Inferior parietal cortex (tissue), 1 donor: ENCODE measurements around the gene DNAH10.

Source experiments
- DNase-seq: peaks from one replicate; pipeline ENCODE4 v3.0.0-alpha.2; 2016; ENCODE audit errors: extremely low spot score

DNAH10 gene

GRCh38 chr12:123882161-123882705 lies 120.1 kb downstream of the DNAH10 start:
- no peak for DNase-seq

- DNase-seq = no peak
These were observed 124.2 kb downstream of the DNAH10 start for GRCh38 chr12:123886258-123886657.

DNA sequence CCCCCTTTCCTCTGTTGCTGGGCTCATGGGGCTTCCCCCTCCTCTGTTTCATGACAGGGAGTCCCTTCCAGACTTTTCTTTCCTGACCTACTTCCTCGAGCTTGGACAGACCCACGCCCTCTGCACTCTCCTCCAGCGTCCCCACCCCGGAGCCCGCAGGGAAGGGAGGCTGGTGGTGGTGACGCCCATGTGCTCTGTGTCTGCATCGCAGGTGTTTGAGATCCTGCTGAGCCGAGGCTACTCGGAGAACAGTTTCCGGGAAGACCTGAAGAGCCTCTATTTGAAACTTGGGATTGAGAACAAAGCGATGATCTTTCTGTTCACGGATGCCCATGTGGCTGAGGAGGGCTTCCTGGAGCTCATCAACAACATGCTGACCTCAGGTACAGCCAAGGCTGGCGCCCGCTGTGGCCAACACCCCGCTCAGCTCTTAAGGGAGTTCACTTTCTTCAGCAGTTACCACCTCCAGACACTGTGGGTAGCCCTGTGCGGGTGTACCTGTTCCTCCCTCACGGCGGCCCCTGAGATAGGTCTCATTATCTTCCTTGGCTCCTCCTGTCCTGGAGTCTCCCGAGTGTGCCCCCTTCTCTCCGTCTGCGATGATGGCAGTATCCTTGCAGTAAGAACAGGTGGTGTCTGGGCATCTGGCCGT lies 125.0 kb downstream of the DNAH10 start:
- DNase-seq = no peak

DNA sequence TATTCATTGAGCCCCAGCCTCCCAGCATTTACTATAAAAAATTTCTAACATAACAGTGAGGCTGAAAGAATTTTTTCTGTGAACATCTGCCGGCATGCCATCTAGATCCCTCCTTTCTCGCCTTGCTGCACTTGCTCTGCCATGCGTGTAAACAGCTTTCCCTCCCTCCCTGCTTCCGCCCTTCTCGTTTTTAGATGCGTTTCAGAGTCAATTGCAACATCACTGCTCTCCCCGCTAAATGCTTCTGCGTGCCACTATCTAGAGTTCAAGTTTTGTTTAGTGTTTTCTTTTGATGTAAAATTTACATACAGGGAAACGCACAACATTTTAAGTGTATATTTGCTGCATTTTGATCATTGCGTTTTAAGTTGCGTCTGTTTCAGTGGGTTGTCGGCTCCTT lies 126.9 kb downstream of the DNAH10 start:
- no peak for DNase-seq

DNA sequence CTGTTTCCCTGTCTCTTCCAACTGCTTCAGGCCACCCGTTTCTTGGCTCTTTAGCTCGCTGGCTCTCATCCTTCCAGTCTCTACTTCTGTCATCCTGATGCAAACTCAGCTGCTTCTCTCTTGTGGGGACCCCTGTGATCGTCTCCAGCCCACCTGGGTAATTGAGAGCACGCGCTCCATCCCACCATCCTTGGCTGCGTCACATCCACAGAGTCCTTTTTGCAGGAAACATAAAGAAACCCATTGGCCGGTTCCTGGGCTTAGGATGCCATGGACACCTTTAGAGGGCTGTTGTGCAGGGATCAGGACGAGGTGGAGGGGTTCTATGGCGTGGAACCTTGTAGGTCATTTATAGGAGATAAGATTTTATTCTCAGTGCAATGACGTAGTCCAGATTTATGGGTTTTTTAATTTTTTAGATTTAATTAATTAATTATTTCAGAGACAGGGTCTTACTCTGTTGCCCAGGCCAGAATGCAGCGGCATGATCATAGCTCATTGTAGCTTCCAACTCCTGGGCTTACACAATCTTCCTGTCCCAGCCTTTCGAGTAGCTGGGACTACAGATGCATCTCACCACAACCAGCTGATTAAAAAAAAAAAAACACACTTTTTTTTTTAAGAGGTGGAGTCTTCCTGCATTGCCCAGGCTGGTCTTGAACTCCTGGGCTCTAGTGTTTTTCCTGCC lies 127.9 kb downstream of the DNAH10 start:
- no peak for DNase-seq

DNA sequence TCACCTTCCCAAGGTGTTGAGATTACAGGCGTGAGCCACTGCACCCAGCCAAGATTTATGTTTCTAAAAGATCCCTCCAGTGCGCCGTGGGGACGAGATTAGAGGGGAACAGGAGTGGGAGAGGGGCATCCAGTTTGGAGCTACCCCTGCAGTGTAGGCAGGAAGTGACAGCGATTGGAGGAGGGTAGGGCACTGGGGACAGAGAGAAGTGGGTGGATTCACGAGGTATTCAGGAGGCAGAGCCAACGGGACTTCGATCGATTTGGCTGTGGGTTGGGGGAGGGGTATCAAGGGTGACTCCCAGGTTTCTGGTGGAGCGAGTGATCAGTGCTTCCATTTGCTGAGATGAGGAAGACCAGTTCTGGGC lies 128.4 kb downstream of the DNAH10 start:
- DNase-seq = no peak

DNA sequence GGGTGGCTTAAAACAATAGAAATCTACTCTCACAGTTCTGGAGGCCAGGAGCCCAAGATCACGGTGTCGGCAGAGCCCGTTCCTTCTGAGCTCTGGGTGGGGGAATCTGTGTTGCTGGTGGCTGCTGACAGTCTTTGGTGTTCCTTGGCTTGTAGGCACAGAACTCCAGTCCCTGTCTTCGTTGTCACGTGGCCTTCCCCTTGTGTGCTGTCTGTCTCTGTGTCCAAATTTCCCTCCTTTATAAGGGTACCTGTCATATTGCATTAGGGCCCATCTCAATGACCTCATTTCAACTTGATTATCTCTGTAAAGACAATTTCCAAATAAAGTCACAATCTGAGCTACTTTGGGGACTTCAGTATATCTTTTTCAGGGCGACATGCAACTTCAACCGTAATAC lies 128.9 kb downstream of the DNAH10 start:
- no peak for DNase-seq

DNA sequence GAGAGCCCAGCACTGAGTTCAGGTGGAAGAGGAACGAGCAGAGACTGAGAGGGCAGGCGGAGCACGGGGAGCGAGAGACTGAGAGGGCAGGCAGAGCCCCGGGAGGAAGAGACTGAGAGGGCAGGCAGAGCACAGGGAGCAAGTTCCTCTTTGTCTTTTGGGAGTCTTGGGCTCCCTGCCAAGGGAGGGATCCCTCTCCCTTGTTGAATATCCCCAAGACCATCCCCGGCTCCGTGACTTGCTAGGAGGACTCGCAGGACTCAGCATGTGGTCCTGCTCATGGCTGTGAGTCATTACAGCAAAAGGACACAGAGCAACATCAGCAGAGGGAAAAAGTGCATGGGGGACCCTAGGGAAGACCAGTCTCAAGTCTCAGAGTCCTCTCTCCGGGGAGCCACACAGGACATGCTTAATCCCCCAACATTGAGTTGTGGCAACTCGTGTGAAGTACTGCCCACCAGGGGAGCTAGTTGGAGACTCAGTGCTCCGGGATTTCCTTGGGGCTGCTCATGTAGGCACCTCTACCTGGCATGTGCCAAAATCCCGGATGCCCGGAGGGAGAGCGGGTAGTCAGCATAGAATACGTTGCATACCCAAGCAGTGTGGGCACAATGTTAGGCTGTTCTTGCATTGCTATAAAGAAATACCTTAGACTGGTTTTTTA lies 129.5 kb downstream of the DNAH10 start:
- DNase-seq = no peak

GRCh38 chr12:123892180-123892559 lies 130.1 kb downstream of the DNAH10 start:
- no peak for DNase-seq

DNA sequence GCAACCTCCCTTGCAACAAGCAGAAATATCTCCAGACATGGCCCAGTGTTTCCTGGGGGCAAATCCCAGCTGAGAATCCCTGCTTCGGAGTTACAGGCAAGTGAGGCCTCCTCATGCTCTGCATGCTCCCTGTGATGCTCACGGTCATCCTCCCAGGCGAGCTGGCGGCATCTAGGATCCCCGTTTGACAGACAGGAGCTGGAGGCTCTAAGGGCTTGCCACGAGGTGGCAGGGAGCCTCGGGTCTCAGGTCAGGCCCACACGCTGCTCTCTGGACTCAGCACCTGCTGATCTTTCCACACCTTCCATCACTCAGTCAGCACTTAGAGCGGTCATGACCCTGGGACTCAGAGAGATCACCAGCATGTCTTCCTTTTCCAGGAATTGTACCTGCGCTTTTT lies 130.8 kb downstream of the DNAH10 start:
- DNase-seq = no peak

DNA sequence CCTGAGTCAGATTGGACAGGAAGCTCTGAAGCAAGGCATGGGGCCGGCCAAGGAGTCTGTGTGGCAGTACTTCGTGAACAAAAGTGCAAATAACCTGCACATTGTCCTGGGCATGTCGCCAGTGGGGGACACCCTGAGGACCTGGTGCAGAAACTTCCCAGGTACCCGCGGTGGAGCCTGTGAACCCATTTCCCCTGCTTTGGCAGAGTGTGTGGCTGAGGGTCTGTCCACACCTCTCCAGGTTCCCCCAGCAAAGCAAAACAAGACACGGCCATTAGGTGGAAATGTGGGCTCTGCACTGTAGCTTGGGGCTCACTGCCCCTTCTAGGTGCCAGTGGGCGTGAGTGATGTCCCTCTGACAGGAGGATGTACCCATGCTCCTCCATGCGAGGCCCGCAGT lies 131.2 kb downstream of the DNAH10 start:
- DNase-seq = no peak

DNA sequence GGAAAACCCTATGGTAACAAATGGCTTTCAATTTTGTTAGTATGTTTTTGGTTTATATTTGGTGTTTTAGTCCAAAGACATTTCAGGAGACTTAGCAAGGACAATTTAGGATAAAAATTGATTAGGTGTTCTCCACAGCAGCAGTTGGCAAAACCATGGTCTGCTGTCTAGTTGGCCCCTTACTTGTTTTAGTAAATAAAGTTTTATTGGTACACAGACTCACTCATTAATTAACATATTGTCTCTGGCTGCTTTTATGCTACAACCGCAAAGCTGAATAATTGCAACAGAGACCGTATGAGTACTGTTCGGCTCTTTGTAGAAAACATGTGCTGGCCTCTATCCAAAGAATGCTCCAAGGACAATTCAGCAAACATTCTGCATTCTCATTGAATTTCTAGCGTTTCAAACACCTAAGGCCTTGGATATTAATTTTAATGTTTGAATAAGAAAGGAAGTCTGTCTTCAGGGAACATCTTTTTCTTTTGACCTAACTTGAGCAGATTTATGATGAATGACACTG lies 132.8 kb downstream of the DNAH10 start:
- no peak for DNase-seq

DNA sequence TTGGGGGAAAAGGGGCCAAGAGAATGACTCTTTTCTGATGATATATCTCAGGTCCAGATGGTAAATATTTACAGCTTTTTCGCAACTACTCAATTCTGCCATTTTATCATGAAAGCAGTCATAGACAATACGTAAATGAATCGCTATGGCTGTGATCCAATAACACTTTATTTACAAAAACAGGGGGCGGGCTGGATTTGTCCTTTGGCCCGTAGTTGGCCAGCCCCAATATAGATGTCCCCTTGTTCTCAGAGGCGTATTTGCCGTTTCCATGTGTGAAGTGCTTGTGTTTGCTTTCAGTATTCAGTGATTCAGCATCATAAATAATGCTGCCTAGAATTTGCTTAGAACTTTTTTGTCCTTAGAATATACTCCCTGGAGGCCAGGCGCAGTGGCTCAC lies 133.3 kb downstream of the DNAH10 start:
- DNase-seq = no peak

- no peak for DNase-seq
These were observed 134.7 kb downstream of the DNAH10 start for GRCh38 chr12:123896767-123897166.

- DNase-seq = no peak
These were observed 135.1 kb downstream of the DNAH10 start for GRCh38 chr12:123897221-123897620.

DNA sequence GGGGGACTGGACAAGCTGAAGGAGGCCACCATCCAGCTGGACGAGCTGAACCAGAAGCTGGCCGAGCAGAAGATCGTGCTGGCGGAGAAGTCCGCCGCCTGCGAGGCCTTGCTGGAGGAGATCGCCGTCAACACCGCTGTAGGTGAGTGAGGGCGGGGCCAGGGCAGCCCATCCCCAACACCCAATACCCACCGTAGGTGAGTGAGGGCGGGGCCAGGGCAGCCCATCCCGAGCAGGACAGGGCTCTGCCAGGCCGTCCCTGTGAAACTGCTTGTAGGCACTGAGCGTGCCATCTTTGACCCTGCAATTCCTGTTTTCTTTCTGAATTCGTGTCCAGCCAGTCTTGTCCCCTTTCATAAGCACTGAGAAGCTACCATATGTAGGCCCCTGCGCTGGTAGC lies 136.6 kb downstream of the DNAH10 start:
- DNase-seq = no peak

DNA sequence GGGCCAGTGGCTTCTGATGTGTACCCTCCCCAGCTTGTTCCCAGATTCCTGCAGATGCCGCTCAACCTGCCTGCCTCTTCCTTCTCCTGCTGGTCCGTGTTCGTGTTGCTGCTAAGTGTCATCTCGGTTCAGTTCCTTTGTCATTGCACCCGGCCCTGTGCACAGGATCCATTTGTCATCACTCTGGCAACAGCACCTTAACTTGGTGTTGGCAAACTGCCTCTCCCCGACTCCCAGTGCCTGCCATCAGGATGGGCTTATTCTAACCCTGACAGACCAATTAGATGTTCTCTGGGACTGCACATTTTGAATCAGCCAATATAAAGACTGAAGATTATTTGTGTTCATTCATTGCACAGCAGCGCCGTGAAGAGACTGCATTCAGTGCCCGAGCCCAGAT lies 137.3 kb downstream of the DNAH10 start:
- no peak for DNase-seq

DNA sequence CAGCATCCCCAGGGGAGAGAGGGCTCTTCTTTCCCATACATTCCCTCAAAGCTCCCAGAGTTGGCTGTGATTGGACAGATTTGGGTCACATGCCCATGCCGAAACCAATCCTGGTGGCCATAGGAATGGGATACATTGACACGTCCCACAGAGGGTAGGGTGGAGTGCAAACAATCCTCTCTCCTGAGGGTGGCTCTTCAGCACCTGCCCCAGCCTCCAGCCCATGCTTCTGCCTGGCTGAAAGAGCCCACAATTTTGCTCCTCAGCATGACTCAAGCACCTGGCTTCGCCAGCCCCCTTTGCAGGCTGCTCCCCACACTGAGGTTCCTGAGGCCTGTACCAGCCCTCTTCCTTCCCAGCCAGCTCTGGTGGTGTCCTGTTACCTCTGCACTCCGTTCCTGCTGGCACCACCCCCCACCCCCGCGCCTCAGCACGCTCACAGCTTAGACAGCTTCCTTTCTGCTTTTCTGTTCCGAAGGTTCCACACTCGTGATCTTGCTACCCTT lies 138.8 kb downstream of the DNAH10 start:
- DNase-seq = no peak

DNA sequence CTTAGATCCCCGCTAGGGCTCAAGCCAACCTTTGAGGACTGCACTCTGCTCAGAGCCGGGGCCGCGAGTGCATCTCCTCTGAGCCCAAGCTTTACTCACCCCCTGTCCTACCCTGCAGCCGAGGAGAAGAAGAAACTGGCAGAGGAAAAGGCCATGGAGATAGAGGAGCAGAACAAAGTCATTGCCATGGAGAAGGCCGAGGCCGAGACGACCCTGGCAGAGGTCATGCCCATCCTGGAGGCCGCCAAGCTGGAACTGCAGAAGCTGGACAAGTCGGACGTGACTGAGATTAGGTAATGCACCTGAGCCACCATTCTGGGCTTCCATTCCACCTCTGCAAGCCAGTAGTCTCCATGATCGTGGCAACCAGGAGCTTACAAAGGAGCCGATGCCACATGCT lies 140.7 kb downstream of the DNAH10 start:
- no peak for DNase-seq

- no peak for DNase-seq
These were observed 141.4 kb downstream of the DNAH10 start for GRCh38 chr12:123903301-123904065.

GRCh38 chr12:123905319-123905925 lies 143.3 kb downstream of the DNAH10 start:
- DNase-seq = peak; percentile 84
